ENCODE measurements around the gene JARID2.

The JARID2 gene

GRCh38 chr6:15380351-15380750 lies 134.5 kb downstream of the JARID2 start:
- TF ChIP-seq EZH2phosphoT487 (conservative IDR thresholded peaks at IDR 0.05; ENCODE audit: low read length) (no peak), CTCF (IDR thresholded peaks at IDR 0.05; ENCODE audit: insufficient read depth, low read length, poor library complexity, severe bottlenecking) (no peak)
- no peaks in the 10 kb centered on the region for H3K9me2 ChIP-seq (replicated peaks; ENCODE audit: insufficient read depth, low read length)
- no peaks in the 10 kb centered on the region for H3K79me2 ChIP-seq (ENCODE audit: insufficient read depth, low read length)
- no peak overlapping the region for H3K9ac ChIP-seq (ENCODE audit: low read length)
- H4K20me1 ChIP-seq (ENCODE audit: low read depth, low read length) = no peaks in the 10 kb centered on the region
- H3K27ac ChIP-seq (ENCODE audit: low read depth, low read length) = no peak overlapping the region
- no peaks in the 10 kb centered on the region for H3F3A ChIP-seq (ENCODE audit: insufficient read depth)
- no peak overlapping the region for H3K4me3 ChIP-seq (ENCODE audit: insufficient read depth, low read length, poor library complexity, severe bottlenecking)
- H3K36me3 ChIP-seq (ENCODE audit: low read length) = no peaks in the 10 kb centered on the region
- H2AFZ ChIP-seq (ENCODE audit: low read depth, low read length, severe bottlenecking) = no peak overlapping the region
- H3K9me3 ChIP-seq (ENCODE audit: insufficient read depth, low read length) = no peaks in the 10 kb centered on the region
- no peaks in the 10 kb centered on the region for H3K27me3 ChIP-seq (ENCODE audit: low read length)
- no peak overlapping the region for H3K4me2 ChIP-seq (ENCODE audit: low read depth, low read length, poor library complexity, severe bottlenecking)

- H3F3A ChIP-seq (ENCODE audit: insufficient read depth) = no peaks in the 10 kb centered on the region
- H3K27ac ChIP-seq (ENCODE audit: low read depth, low read length) = no peak overlapping the region
- H3K4me2 ChIP-seq (ENCODE audit: low read depth, low read length, poor library complexity, severe bottlenecking) = no peak overlapping the region
- no peak overlapping the region for H2AFZ ChIP-seq (ENCODE audit: low read depth, low read length, severe bottlenecking)
- H3K79me2 ChIP-seq (ENCODE audit: insufficient read depth, low read length) = no peaks in the 10 kb centered on the region
- H3K9ac ChIP-seq (ENCODE audit: low read length) = no peak overlapping the region
- no peak overlapping the region for H3K4me3 ChIP-seq (ENCODE audit: insufficient read depth, low read length, poor library complexity, severe bottlenecking)
- 0 out of 2 replicates have a peak, but pooled peaks cover 8% of the 10 kb centered on the region for H4K20me1 ChIP-seq (ENCODE audit: low read depth, low read length)
- no peaks in the 10 kb centered on the region for H3K36me3 ChIP-seq (ENCODE audit: low read length)
- H3K27me3 ChIP-seq (ENCODE audit: low read length) = no peaks in the 10 kb centered on the region
- no peaks in the 10 kb centered on the region for H3K9me2 ChIP-seq (replicated peaks; ENCODE audit: insufficient read depth, low read length)
- no peak for TF ChIP-seq EZH2phosphoT487 (conservative IDR thresholded peaks at IDR 0.05; ENCODE audit: low read length)
- TF ChIP-seq CTCF (IDR thresholded peaks at IDR 0.05; ENCODE audit: insufficient read depth, low read length, poor library complexity, severe bottlenecking) = no peak
- H3K9me3 ChIP-seq (ENCODE audit: insufficient read depth, low read length) = no peaks in the 10 kb centered on the region
Observed at GRCh38 chr6:15382089-15382488, 136.2 kb downstream of the JARID2 start.

- Histone ChIP-seq H3K9ac (ENCODE audit: low read length) (no peak overlapping the region), H2AFZ (ENCODE audit: low read depth, low read length, severe bottlenecking) (no peak overlapping the region), H3K4me2 (ENCODE audit: low read depth, low read length, poor library complexity, severe bottlenecking) (no peak overlapping the region), H3K9me3 (ENCODE audit: insufficient read depth, low read length) (no peaks in the 10 kb centered on the region), H3K9me2 (replicated peaks; ENCODE audit: insufficient read depth, low read length) (no peaks in the 10 kb centered on the region), H3K27me3 (ENCODE audit: low read length) (no peaks in the 10 kb centered on the region), H3K4me3 (ENCODE audit: insufficient read depth, low read length, poor library complexity, severe bottlenecking) (no peak overlapping the region), H3K79me2 (ENCODE audit: insufficient read depth, low read length) (no peaks in the 10 kb centered on the region), H4K20me1 (ENCODE audit: low read depth, low read length) (0 out of 2 replicates have a peak, but pooled peaks cover 8% of the 10 kb centered on the region), H3F3A (ENCODE audit: insufficient read depth) (no peaks in the 10 kb centered on the region), H3K27ac (ENCODE audit: low read depth, low read length) (no peak overlapping the region), H3K36me3 (ENCODE audit: low read length) (no peaks in the 10 kb centered on the region)
- TF ChIP-seq EZH2phosphoT487 (conservative IDR thresholded peaks at IDR 0.05; ENCODE audit: low read length) (no peak), CTCF (IDR thresholded peaks at IDR 0.05; ENCODE audit: insufficient read depth, low read length, poor library complexity, severe bottlenecking) (no peak)
Observed at GRCh38 chr6:15382712-15383111, 136.8 kb downstream of the JARID2 start.

All from SU-DHL-6 (cell line).